HL-60 (cell line): ENCODE measurements around the gene SLC16A13.

Experiments
- CTCF ChIP-seq: IDR thresholded peaks from one replicate; pipeline ENCODE4 v1.5.1; 2011; ENCODE audit warnings: low read length, control low read depth, inconsistent platforms; ENCODE audit not compliant: insufficient read depth
- REST ChIP-seq: IDR thresholded peaks from 2 replicates; pipeline ENCODE4 v1.6.1; 2012; ENCODE audit warnings: low read depth; ENCODE audit not compliant: insufficient replicate concordance
- SPI1 ChIP-seq: IDR thresholded peaks from 2 replicates; pipeline ENCODE4 v1.6.1; 2012; ENCODE audit warnings: low read depth, mild to moderate bottlenecking, borderline replicate concordance

- no peak for TF ChIP-seq CTCF
- TF ChIP-seq SPI1 = no peak
- no peak for TF ChIP-seq REST
Observed at GRCh38 chr17:6998855-6999508, 36.8 kb upstream of the SLC16A13 start.
